ENCODE data around the gene ILF3.

Gene ILF3

DNA sequence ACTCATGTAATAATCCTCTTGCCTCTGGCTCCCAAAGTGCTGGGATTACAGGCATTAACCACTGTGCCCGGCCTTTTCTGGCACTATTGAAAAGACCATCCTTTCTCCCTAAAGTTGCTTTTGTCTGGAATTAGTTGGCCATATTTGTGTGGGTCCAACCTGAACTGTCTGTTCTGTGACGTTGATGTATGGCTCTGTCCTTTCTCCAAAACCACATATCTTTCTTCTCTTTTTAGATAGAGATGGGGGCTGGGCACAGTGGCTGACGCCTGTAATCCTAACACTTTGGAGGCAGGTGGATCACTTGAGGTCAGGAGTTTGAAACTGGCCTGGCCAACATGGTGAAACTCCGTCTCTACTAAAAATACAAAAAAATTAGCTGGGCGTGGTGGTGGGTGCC is 81.6 kb downstream of the ILF3 start:
- TF ChIP-seq, protein P1, sequence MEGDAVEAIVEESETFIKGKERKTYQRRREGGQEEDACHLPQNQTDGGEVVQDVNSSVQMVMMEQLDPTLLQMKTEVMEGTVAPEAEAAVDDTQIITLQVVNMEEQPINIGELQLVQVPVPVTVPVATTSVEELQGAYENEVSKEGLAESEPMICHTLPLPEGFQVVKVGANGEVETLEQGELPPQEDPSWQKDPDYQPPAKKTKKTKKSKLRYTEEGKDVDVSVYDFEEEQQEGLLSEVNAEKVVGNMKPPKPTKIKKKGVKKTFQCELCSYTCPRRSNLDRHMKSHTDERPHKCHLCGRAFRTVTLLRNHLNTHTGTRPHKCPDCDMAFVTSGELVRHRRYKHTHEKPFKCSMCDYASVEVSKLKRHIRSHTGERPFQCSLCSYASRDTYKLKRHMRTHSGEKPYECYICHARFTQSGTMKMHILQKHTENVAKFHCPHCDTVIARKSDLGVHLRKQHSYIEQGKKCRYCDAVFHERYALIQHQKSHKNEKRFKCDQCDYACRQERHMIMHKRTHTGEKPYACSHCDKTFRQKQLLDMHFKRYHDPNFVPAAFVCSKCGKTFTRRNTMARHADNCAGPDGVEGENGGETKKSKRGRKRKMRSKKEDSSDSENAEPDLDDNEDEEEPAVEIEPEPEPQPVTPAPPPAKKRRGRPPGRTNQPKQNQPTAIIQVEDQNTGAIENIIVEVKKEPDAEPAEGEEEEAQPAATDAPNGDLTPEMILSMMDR (IDR thresholded peaks at IDR 0.05; ENCODE audit: insufficient read depth, missing control alignments) = no peak
- FAIRE-seq (no peak), DNase-seq (ENCODE audit: insufficient read length, low spot score) (no peak)

DNA sequence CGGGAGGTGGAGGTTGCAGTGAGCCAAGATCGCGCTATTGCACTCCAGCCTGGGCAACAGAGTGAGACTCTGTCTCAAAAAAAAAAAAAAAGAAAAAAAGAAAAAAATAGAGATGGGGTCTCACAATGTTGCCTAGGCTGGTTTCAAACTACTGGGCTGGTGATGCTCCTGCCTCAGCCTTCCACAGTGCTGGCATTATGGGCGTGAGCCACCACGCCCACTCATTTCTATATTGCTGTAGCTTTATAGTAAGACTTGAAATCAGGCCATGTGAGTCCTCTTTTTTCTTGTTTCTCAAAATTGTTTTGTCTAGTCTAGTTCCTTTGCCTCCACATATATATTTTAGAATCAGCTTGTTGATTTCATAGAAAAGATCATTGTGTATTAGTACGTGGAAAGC is 82.0 kb downstream of the ILF3 start:
- no peak for DNase-seq (ENCODE audit: insufficient read length, low spot score)
- TF ChIP-seq, protein P1 (IDR thresholded peaks at IDR 0.05; ENCODE audit: insufficient read depth, missing control alignments) = no peak
- no peak for FAIRE-seq

DNA sequence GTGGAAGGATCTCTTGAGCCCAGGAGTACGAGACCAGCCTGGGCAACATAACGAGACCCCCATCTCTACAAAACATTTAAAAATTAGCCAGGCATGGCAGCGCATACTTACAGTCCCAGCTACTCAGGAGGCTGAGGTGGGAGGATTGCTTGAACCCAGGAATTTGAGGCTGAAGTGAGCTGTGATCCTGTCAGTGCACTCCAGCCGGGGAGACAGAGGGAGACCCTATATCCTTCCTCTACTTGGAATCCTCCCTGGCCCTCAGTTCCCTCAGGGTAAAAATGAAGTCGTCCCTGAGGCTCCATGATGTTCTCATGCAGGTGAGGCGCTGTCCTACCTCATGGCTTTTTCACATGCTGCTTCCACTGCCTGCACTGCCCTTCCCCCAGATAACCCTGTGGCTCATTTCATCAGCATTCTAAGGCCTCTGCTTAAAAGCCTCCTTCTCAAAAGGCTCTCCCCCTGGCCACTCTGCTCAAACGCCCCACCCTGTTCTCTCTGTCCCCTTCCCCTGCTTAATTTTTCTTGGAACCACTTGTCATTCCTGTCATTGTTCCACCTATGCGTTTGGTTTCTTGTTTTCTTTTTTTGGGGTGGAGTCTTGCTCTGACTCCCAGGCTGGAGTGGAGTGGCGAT is 82.9 kb downstream of the ILF3 start:
- no peak for FAIRE-seq
- TF ChIP-seq, protein P1 (IDR thresholded peaks at IDR 0.05; ENCODE audit: insufficient read depth, missing control alignments) = no peak
- no peak for DNase-seq (ENCODE audit: insufficient read length, low spot score)

DNA sequence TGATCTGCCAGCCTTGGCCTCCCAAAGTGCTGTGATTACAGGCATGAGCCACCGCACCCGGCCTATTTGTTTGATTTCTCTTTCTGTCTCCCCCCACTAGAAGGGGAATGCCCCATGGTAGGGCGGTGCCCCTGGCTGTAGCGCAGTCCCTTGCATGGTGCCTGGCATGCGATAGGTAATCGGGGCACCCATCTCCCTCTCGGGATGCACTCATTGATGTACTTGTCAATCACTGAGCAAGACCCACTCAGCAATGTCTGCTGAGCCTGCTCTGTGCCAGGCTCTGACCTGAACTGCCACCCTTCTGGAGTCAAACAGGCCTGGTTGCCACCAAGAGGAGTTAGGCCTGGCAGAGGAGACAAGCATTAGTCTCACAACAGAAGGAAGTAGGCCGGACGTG is 83.6 kb downstream of the ILF3 start:
- DNase-seq (ENCODE audit: insufficient read length, low spot score) (no peak), FAIRE-seq (no peak)
- TF ChIP-seq, protein P1 (IDR thresholded peaks at IDR 0.05; ENCODE audit: insufficient read depth, missing control alignments) = no peak

DNA sequence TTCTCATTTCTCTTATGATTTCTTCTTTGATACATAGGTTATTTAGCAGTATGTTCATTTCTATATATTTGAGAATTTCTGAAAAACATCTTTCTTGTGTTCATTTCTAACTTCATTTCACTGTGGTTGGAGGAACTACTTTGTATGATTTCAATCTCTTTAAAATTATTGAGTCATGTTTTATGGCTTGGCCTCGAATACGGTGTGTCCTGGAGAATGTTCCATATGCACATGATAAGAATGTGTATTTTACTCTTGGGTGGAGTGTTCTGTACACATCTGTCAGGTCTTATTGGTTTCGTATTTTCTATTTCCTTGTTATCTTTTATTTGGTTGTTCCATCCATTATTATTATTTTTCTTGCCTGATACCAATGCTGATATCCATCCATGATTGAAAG is 86.7 kb downstream of the ILF3 start:
- no peak for DNase-seq (ENCODE audit: insufficient read length, low spot score)
- TF ChIP-seq, protein P1 (IDR thresholded peaks at IDR 0.05; ENCODE audit: insufficient read depth, missing control alignments) = no peak
- no peak for FAIRE-seq

Data from D721Med (cell line).